HG03378 (cell line): ENCODE data around the gene TNFAIP8L1.
"Not testable (repeated sequence)": the region's sequence is repeated elsewhere in the genome, so short reads cannot be mapped to it uniquely, and the experiment has no call there.

Source experiments
- ATAC-seq: cut with Tn5 transposase; IDR thresholded peaks from one replicate; pipeline ENCODE4 v1.9.1; 2021; ENCODE audit warnings: mild to moderate bottlenecking, moderate library complexity; ENCODE audit not compliant: unreplicated experiment

Gene TNFAIP8L1

GRCh38 chr19:4675346-4675745 is 36.0 kb downstream of the TNFAIP8L1 start:
- no peak for ATAC-seq

- no peak for ATAC-seq
Observed at GRCh38 chr19:4676955-4677731, 37.8 kb downstream of the TNFAIP8L1 start.

- no peak for ATAC-seq
Observed at GRCh38 chr19:4678881-4679790, 39.8 kb downstream of the TNFAIP8L1 start.

GRCh38 chr19:4680021-4680420 is 40.7 kb downstream of the TNFAIP8L1 start:
- ATAC-seq = not testable (repeated sequence)

- ATAC-seq = no peak
Observed at GRCh38 chr19:4682417-4683200, 43.3 kb downstream of the TNFAIP8L1 start.

- ATAC-seq = no peak
Observed at GRCh38 chr19:4684312-4685095, 45.2 kb downstream of the TNFAIP8L1 start.

GRCh38 chr19:4686700-4687099 is 47.4 kb downstream of the TNFAIP8L1 start:
- ATAC-seq = no peak

- ATAC-seq = no peak
Observed at GRCh38 chr19:4687396-4687795, 48.1 kb downstream of the TNFAIP8L1 start.

- no peak for ATAC-seq
Observed at GRCh38 chr19:4688587-4688986, 49.3 kb downstream of the TNFAIP8L1 start.

- no peak for ATAC-seq
Observed at GRCh38 chr19:4689403-4689802, 50.1 kb downstream of the TNFAIP8L1 start.

GRCh38 chr19:4690361-4690760 is 51.0 kb downstream of the TNFAIP8L1 start:
- no peak for ATAC-seq

- ATAC-seq = no peak
Observed at GRCh38 chr19:4691373-4691772, 52.1 kb downstream of the TNFAIP8L1 start.

GRCh38 chr19:4692251-4693077 is 53.1 kb downstream of the TNFAIP8L1 start:
- ATAC-seq = no peak

GRCh38 chr19:4693078-4693350 is 53.7 kb downstream of the TNFAIP8L1 start:
- ATAC-seq = no peak

- ATAC-seq = no peak
Observed at GRCh38 chr19:4693471-4694121, 54.3 kb downstream of the TNFAIP8L1 start.

GRCh38 chr19:4694211-4694987 is 55.1 kb downstream of the TNFAIP8L1 start:
- no peak for ATAC-seq

GRCh38 chr19:4695224-4695731 is 56.0 kb downstream of the TNFAIP8L1 start:
- no peak for ATAC-seq

GRCh38 chr19:4697304-4697703 is 58.0 kb downstream of the TNFAIP8L1 start:
- ATAC-seq = no peak
